ENCODE results near the gene OPHN1.

DNA sequence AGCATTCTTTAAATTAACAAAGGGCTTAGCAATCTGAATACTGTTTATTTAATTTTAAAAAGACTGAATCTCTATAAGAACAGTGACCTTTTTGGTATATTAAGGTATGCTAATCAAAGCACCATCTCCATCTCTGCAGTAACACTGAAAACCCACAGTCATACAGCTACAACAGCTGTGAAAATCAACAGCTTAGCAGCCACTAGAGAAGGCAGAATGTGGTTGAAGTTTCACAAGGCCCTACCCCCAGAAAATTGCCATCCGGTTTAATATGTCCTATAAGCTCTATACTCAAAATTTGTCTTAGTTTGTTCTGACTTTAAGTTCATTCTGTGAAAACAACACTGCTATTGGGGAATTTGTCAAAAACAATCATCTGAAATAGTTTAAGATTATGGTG, 128.7 kb downstream of the OPHN1 start:
- TF ChIP-seq, protein P1, sequence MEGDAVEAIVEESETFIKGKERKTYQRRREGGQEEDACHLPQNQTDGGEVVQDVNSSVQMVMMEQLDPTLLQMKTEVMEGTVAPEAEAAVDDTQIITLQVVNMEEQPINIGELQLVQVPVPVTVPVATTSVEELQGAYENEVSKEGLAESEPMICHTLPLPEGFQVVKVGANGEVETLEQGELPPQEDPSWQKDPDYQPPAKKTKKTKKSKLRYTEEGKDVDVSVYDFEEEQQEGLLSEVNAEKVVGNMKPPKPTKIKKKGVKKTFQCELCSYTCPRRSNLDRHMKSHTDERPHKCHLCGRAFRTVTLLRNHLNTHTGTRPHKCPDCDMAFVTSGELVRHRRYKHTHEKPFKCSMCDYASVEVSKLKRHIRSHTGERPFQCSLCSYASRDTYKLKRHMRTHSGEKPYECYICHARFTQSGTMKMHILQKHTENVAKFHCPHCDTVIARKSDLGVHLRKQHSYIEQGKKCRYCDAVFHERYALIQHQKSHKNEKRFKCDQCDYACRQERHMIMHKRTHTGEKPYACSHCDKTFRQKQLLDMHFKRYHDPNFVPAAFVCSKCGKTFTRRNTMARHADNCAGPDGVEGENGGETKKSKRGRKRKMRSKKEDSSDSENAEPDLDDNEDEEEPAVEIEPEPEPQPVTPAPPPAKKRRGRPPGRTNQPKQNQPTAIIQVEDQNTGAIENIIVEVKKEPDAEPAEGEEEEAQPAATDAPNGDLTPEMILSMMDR (IDR thresholded peaks at IDR 0.05) = no peak
- no peak for TF ChIP-seq POLR2A (IDR thresholded peaks at IDR 0.05)

All from lower leg skin (tissue), 3 donors.